ENCODE results near the gene PCDHB10.
"Not testable (repeated sequence)": the region's sequence is repeated elsewhere in the genome, so short reads cannot be mapped to it uniquely, and the experiment has no call there.

Gene PCDHB10

DNA sequence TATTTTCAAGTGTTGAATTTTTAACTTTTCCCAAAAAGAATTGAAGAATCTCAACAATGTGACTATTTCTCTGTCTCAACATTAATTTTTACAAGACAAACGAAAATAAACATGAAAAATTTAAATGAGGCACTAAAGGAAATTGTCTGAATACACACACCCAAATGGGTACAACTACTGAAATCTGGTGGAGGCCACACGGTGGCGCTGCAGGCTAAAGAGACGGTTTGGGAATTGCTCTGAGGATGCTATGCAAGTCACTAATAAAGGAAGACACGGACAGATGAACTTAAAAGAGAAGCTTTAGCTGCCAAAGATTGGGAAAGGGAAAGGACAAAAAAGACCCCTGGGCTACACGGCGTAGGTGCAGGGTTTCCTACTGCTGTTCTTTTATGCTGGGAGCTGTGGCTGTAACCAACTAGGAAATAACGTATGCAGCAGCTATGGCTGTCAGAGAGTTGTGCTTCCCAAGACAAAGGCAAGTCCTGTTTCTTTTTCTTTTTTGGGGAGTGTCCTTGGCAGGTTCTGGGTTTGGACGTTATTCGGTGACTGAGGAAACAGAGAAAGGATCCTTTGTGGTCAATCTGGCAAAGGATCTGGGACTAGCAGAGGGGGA, at the start of gene PCDHB10:
PCDHB10 (plus strand) TSS at position 244 of the 616 bp plus-strand sequence; CDS start at position 444, 200 bp downstream.
- DNase-seq: peak; percentile 36

- peak; percentile 23 for DNase-seq
Measured at GRCh38 chr5:141149812-141150211, 42.3 kb upstream of the PCDHB10 start, which contains the start of gene PCDHB6. PCDHB6 (plus strand) TSS chr5:141150057; CDS start chr5:141150258, 201 bp downstream.

- DNase-seq: no peak
Measured at GRCh38 chr5:141150224-141150992, 41.7 kb upstream of the PCDHB10 start.

GRCh38 chr5:141150993-141151325, 41.2 kb upstream of the PCDHB10 start:
- DNase-seq: no peak

GRCh38 chr5:141151632-141152031, 40.5 kb upstream of the PCDHB10 start:
- DNase-seq: not testable (repeated sequence)

GRCh38 chr5:141152096-141152495, 40.1 kb upstream of the PCDHB10 start:
- not testable (repeated sequence) for DNase-seq

DNA sequence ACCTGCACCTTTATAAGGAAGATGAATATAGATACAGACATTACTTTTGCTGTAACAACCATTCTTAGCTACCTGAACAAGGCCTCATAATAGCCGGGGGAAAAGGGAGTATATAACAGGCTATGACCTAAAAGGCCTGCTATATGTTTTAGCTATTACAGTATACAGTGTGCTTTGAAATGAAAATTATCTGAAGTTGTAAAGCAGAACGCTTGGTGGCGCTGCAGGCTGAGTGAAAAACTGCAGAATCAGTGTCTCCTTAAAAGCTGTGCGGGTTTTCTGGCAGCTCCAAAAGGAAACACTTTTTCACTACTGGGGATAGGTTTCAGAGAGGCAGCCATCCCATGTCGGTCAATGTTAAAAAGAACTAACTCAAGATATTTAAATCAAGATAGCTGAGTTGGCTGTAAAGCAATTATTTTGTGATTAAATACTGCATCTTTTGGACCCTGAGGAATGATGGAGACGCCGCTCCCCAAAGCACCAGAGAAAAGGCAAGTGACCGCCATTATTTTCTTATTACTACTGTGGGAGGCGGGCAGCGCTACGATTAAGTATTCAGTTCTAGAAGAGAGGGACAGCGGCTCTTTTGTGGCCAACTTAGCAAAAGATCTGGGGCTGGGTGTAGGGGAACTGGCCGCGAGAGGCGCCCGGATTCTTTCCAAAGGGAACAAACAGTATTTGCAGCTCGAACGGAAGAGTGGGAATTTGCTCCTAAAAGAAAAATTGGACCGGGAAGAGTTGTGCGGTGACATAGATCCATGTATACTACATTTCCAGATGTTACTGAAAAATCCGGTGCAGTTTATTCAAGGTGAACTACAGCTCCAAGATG, 36.4 kb upstream of the PCDHB10 start:
- no peak for DNase-seq

DNA sequence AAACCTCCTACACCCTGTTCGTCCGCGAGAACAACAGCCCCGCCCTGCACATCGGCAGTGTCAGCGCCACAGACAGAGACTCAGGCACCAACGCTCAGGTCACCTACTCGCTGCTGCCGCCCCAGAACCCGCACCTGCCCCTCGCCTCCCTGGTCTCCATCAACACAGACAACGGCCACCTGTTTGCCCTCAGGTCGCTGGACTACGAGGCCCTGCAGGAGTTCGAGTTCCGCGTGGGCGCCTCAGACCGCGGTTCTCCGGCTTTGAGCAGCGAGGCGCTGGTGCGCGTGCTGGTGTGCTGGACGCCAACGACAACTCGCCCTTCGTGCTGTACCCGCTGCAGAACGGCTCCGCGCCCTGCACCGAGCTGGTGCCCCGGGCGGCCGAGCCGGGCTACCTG, 34.8 kb upstream of the PCDHB10 start:
- not testable (repeated sequence) for DNase-seq

DNA sequence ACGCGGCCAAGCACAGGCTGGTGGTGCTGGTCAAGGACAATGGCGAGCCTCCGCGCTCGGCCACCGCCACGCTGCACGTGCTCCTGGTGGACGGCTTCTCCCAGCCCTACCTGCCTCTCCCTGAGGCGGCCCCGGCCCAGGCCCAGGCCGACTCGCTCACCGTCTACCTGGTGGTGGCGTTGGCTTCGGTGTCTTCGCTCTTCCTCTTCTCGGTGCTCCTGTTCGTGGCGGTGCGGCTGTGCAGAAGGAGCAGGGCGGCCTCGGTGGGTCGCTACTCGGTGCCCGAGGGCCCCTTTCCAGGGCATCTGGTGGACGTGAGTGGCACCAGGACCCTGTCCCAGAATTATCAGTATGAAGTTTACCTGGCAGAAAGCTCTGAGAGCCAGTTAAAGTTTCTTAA, 34.3 kb upstream of the PCDHB10 start:
- not testable (repeated sequence) for DNase-seq

DNA sequence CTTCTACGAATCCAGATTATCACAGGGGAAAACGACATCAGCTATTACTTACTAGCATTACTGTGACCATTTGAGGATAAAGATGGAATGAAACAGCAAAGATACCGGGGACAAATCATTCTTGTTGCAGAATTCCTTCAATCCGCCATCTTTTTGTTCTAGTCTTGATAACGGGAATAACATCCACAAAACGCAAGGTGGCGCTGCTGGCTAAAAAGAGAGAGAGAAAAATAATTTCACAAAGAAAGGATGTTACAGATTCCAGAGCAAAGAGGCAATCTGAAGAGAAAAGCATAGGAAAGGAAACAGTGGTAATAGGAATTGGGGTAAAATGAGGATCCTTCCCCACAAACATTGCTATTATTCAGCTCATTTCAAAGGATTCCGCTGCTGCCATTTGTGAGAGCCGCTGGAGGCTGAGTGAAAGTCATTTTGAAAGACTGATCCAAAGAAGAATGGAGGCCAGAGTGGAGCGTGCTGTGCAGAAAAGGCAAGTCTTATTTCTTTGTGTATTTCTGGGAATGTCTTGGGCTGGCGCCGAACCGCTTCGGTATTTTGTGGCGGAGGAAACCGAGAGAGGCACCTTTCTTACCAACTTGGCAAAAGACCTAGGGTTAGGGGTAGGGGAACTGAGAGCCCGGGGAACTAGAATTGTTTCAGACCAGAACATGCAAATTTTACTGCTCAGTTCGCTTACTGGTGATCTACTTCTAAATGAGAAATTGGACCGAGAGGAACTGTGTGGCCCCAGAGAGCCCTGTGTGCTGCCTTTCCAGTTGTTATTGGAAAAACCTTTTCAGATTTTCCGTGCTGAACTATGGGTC, 19.6 kb upstream of the PCDHB10 start, which contains the start of gene PCDHB7:
PCDHB7 (plus strand) TSS at position 264 of the 824 bp plus-strand sequence; CDS start at position 456, 192 bp downstream.
- DNase-seq: peak; percentile 49

- not testable (repeated sequence) for DNase-seq
Measured at GRCh38 chr5:141174291-141175104, 17.7 kb upstream of the PCDHB10 start.

GRCh38 chr5:141175933-141176332, 16.2 kb upstream of the PCDHB10 start:
- DNase-seq: no peak

GRCh38 chr5:141177577-141178191, 14.5 kb upstream of the PCDHB10 start, which contains the start of gene PCDHB8:
PCDHB8 (plus strand) TSS chr5:141177790; CDS start chr5:141178035, 245 bp downstream.
- DNase-seq: not testable (repeated sequence)

DNA sequence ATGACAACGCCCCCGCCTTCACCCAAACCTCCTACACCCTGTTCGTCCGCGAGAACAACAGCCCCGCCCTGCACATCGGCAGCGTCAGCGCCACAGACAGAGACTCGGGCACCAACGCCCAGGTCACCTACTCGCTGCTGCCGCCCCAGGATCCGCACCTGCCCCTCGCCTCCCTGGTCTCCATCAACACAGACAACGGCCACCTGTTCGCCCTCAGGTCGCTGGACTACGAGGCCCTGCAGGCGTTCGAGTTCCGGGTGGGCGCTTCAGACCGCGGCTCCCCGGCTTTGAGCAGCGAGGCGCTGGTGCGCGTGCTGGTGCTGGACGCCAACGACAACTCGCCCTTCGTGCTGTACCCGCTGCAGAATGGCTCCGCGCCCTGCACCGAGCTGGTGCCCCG, 12.8 kb upstream of the PCDHB10 start:
- not testable (repeated sequence) for DNase-seq

DNA sequence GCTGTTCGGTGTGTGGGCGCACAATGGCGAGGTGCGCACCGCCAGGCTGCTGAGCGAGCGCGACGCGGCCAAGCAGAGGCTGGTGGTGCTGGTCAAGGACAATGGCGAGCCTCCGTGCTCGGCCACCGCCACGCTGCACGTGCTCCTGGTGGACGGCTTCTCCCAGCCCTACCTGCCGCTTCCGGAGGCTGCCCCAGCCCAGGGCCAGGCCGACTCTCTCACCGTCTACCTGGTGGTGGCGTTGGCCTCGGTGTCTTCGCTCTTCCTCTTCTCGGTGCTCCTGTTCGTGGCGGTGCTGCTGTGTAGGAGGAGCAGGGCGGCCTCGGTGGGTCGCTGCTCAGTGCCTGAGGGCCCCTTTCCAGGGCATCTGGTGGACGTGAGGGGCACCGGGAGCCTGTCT, 12.3 kb upstream of the PCDHB10 start:
- not testable (repeated sequence) for DNase-seq

DNA sequence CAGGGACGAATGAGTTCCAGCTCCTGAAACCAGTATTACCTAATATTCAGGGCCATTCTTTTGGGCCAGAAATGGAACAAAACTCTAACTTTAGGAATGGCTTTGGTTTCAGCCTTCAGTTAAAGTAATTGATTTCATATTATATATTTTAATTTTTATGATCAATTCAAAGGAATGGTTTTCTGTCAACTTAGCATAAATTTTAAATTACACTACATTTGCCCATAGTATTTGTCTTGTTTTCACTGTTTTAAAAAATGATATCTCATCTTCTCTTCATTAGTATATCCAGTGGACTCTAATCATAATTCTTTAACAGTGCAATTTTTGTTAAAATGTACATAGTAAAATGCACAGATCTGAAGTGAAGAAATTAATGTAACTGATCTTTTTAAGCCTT, 11.8 kb upstream of the PCDHB10 start:
- no peak for DNase-seq

GRCh38 chr5:141182248-141182647, 9.9 kb upstream of the PCDHB10 start, which contains the start of gene PCDHB16:
PCDHB16 (plus strand) TSS chr5:141182387; CDS start chr5:141182560, 173 bp downstream.
- peak; percentile 8 for DNase-seq

GRCh38 chr5:141184117-141184855, 7.9 kb upstream of the PCDHB10 start:
- DNase-seq: not testable (repeated sequence)

- peak; percentile 27 for DNase-seq
Measured at GRCh38 chr5:141186897-141187512, 5.1 kb upstream of the PCDHB10 start, which contains the start of gene PCDHB9. PCDHB9 (plus strand) TSS chr5:141187161; CDS start chr5:141187319, 158 bp downstream.

All from hematopoietic multipotent progenitor cell treated with erythropoietin and hydrocortisone succinate and interleukin-3 and kit ligand, for 4 days (in vitro differentiated cells).